ENCODE results near the gene PADI4. TPM values are rescaled to one million over a fixed set of nuclear protein-coding genes. Genes with fewer than 3 reads are reported as not detected.
A peak's percentile ranks its signal among the peaks of the same experiment; 100 is the strongest.
"Not testable (repeated sequence)": the region's sequence is repeated elsewhere in the genome, so short reads cannot be mapped to it uniquely, and the experiment has no call there.

The PADI4 gene
- total and polyA plus RNA-seq, 3 experiments from 2014 or later = 0.26 to 2.0 (median 0.27) TPM

DNA sequence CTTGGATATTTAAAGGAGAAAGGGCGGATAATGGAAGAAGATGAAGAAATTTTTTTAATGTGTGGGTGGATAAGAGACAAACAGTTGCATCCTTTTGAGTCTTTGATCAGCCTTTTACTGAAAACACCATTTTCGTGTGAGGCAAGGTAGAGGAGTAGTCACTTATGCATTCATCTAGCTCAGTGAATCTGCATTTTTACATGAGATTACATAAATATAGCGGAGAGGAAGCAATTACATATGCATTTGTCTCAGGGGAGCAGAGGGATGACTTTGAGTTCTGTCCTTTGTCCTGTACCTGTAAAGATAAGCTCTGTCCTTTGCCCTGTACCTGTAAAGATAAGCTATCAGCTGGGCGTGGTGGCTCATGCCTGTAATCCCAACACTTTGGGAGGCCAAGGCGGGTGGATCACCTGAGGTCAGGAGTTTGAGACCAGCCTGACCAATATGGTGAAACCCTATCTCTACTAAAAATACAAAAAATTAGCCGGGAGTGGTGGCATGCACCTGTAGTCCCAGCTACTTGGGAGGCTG, 13.9 kb downstream of the PADI4 start:
- H3K9me3 Mint-ChIP-seq; H3K36me3 Mint-ChIP-seq; H3K4me3 Mint-ChIP-seq; H3K4me3 ChIP-seq (ENCODE audit: low read length); H3K27ac ChIP-seq (ENCODE audit: low read depth, low read length); H3K4me1 Mint-ChIP-seq; POLR2A ChIA-PET; H3K9me3 ChIP-seq (ENCODE audit: low read length); CTCF ChIA-PET; H3K27me3 ChIP-seq (ENCODE audit: insufficient read depth, low read length, poor library complexity, severe bottlenecking); H3K36me3 ChIP-seq (ENCODE audit: insufficient read depth, low read length); DNase-seq; H3K4me1 ChIP-seq (ENCODE audit: insufficient read depth, low read length): not testable (repeated sequence)
- Mint-ChIP-seq H3K27me3 (peaks cover 7 to 20% of the 10 kb centered on the region in 2 donors), H3K27ac (peak overlapping the region in 1 of 8 donors; percentile 62)

DNA sequence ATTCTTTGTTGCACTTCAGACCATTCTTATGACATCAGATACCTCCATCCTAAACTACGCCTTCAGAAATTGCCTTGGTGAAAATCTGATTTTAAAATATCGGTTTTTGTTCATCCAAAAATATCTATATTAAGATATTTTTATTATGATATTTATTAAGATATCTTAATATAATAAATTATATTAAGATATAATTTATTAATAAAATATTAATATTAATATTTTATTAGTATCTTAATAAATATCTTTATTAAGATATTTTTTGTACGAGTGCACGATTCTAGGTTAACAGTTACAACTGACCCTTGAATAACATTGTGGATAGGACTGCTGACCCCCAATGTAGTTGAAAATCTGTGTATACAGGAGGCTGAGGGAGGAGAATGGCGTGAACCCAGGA, 20.9 kb downstream of the PADI4 start:
- Histone ChIP-seq H3K27me3 (ENCODE audit: insufficient read depth, low read length, poor library complexity, severe bottlenecking) (no peaks in the 10 kb centered on the region), H3K27ac (ENCODE audit: low read depth, low read length) (no peak overlapping the region), H3K36me3 (ENCODE audit: insufficient read depth, low read length) (no peaks in the 10 kb centered on the region), H3K4me3 (ENCODE audit: low read length) (no peak overlapping the region), H3K9me3 (ENCODE audit: low read length) (no peaks in the 10 kb centered on the region), H3K4me1 (ENCODE audit: insufficient read depth, low read length) (no peaks in the 10 kb centered on the region)
- ChIA-PET POLR2A (no interaction called here), CTCF (no interaction called here)
- Mint-ChIP-seq H3K36me3 (no peaks in the 10 kb centered on the region), H3K27me3 (peaks cover 36 to 46% of the 10 kb centered on the region in 2 donors), H3K27ac (no peak overlapping the region), H3K4me3 (no peak overlapping the region), H3K4me1 (no peaks in the 10 kb centered on the region), H3K9me3 (peaks cover 0 to 6% (median 0%) of the 10 kb centered on the region in 5 donors)
- no peak for DNase-seq

DNA sequence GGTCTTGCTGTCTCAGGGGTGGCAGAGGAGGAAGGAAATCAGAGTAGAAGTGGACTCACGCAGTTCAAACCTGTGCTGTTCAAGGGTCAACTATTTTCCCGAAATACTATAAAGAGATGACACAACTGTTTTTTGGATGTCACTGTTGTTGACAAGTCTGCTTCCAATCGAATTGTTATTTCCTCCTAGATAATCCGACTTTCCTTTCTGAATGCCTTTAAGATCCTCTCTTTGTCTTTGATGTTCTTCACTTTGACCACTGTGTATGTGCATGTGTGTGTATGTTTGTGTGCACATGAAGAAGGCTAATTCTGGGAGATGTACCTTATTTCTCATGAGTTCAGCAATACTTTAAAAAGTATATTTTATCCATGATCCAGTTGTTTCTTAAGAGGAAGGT, 21.6 kb downstream of the PADI4 start:
- peak overlapping the region in 1 of 8 donors; percentile 59 for H3K27ac Mint-ChIP-seq
- H3K27me3 ChIP-seq (ENCODE audit: insufficient read depth, low read length, poor library complexity, severe bottlenecking) = no peaks in the 10 kb centered on the region
- H3K4me3 Mint-ChIP-seq = no peak overlapping the region
- DNase-seq = no peak
- CTCF ChIA-PET = no interaction called here
- no peaks in the 10 kb centered on the region for H3K4me1 ChIP-seq (ENCODE audit: insufficient read depth, low read length)
- H3K9me3 ChIP-seq (ENCODE audit: low read length) = no peaks in the 10 kb centered on the region
- peaks cover 35 to 50% of the 10 kb centered on the region in 2 donors for H3K27me3 Mint-ChIP-seq
- H3K36me3 ChIP-seq (ENCODE audit: insufficient read depth, low read length) = no peaks in the 10 kb centered on the region
- peaks cover 0 to 6% (median 0%) of the 10 kb centered on the region in 5 donors for H3K9me3 Mint-ChIP-seq
- H3K27ac ChIP-seq (ENCODE audit: low read depth, low read length) = no peak overlapping the region
- H3K4me3 ChIP-seq (ENCODE audit: low read length) = no peak overlapping the region
- H3K36me3 Mint-ChIP-seq = no peaks in the 10 kb centered on the region
- POLR2A ChIA-PET = no interaction called here
- H3K4me1 Mint-ChIP-seq = no peaks in the 10 kb centered on the region

DNA sequence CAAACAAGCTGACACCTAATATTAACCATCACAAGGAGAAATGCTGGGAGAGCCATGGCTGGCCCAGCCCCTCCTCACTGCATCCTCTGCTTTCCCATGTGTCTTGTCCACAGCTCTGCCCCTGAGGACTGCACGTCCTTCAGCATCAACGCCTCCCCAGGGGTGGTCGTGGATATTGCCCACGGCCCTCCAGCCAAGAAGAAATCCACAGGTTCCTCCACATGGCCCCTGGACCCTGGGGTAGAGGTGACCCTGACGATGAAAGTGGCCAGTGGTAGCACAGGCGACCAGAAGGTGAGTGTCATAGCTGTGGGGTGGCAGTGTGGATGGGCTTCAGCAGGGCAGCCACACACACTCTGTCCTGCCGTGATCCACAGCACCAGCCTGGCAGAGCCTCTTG, 22.9 kb downstream of the PADI4 start:
- CTCF ChIA-PET = no interaction called here
- no peak overlapping the region for H3K4me3 Mint-ChIP-seq
- peaks cover 0 to 6% (median 0%) of the 10 kb centered on the region in 5 donors for H3K9me3 Mint-ChIP-seq
- peaks cover 33 to 52% of the 10 kb centered on the region in 2 donors for H3K27me3 Mint-ChIP-seq
- no peaks in the 10 kb centered on the region for H3K9me3 ChIP-seq (ENCODE audit: low read length)
- no peaks in the 10 kb centered on the region for H3K27me3 ChIP-seq (ENCODE audit: insufficient read depth, low read length, poor library complexity, severe bottlenecking)
- H3K4me1 ChIP-seq (ENCODE audit: insufficient read depth, low read length) = no peaks in the 10 kb centered on the region
- DNase-seq = no peak
- POLR2A ChIA-PET = no interaction called here
- H3K4me3 ChIP-seq (ENCODE audit: low read length) = no peak overlapping the region
- no peaks in the 10 kb centered on the region for H3K36me3 ChIP-seq (ENCODE audit: insufficient read depth, low read length)
- no peak overlapping the region for H3K27ac ChIP-seq (ENCODE audit: low read depth, low read length)
- no peaks in the 10 kb centered on the region for H3K4me1 Mint-ChIP-seq
- no peaks in the 10 kb centered on the region for H3K36me3 Mint-ChIP-seq
- no peak overlapping the region for H3K27ac Mint-ChIP-seq

GRCh38 chr1:17333081-17333480, 25.1 kb downstream of the PADI4 start:
- H3K4me1 ChIP-seq (ENCODE audit: insufficient read depth, low read length) = no peaks in the 10 kb centered on the region
- Mint-ChIP-seq H3K4me3 (no peak overlapping the region), H3K9me3 (peaks cover 0 to 6% (median 0%) of the 10 kb centered on the region in 5 donors), H3K27me3 (peaks cover 34 to 63% of the 10 kb centered on the region in 2 donors), H3K27ac (no peak overlapping the region), H3K4me1 (peaks cover 0 to 5% (median 0%) of the 10 kb centered on the region in 3 donors), H3K36me3 (no peaks in the 10 kb centered on the region)
- H3K36me3 ChIP-seq (ENCODE audit: insufficient read depth, low read length) = no peaks in the 10 kb centered on the region
- no peak overlapping the region for H3K27ac ChIP-seq (ENCODE audit: low read depth, low read length)
- no peak overlapping the region for H3K4me3 ChIP-seq (ENCODE audit: low read length)
- no peak for DNase-seq
- ChIA-PET POLR2A (no interaction called here), CTCF (no interaction called here)
- no peaks in the 10 kb centered on the region for H3K9me3 ChIP-seq (ENCODE audit: low read length)
- H3K27me3 ChIP-seq (ENCODE audit: insufficient read depth, low read length, poor library complexity, severe bottlenecking) = no peaks in the 10 kb centered on the region

DNA sequence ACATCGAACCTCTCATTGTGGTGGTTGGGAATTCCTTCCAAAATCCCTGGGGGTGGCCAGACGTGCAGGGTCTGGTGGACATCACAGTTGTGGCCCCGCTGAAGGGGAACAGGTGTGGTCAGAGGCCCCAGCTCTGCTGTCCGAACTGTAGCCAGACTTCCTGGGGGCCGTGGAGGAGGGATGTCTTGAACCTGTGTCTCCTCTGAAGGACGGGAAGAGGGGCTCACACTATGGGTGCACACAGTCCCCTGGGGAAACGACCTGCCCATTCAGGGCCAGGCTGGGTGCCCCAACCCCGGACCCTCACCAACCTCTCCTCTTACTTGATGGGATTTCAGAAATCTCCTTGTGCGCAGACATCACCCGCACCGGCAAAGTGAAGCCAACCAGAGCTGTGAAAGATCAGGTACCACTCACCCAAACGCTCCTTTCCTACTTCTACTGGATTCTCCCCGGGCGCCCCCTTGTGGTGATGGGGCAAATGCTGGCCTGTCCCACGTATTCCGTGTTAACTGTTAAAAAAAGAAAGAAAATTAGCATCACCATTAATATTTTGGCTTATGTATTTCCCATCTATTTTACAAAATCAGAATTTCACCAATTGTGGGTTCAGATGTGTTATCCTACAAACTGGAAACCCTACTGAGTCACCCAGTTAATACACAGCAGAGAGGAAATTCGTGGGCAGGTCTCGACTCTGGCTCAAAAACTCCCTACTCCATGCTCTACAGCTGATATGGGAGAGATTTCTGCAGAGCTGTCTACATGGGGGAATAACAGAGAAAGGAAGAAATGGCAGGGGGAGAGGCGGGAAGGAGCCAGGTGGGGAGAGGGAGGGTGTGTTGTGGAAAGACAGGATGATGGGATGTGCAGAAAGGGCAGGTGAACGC, 28.1 kb downstream of the PADI4 start:
- Mint-ChIP-seq H3K4me3 (no peak overlapping the region), H3K27me3 (peaks cover 24 to 46% of the 10 kb centered on the region in 2 donors), H3K9me3 (peaks cover 0 to 6% (median 0%) of the 10 kb centered on the region in 5 donors), H3K36me3 (no peaks in the 10 kb centered on the region), H3K4me1 (peaks cover 0 to 5% (median 0%) of the 10 kb centered on the region in 3 donors), H3K27ac (no peak overlapping the region)
- Histone ChIP-seq H3K36me3 (ENCODE audit: insufficient read depth, low read length) (no peaks in the 10 kb centered on the region), H3K27me3 (ENCODE audit: insufficient read depth, low read length, poor library complexity, severe bottlenecking) (no peaks in the 10 kb centered on the region), H3K4me3 (ENCODE audit: low read length) (no peak overlapping the region), H3K4me1 (ENCODE audit: insufficient read depth, low read length) (no peaks in the 10 kb centered on the region), H3K27ac (ENCODE audit: low read depth, low read length) (no peak overlapping the region), H3K9me3 (ENCODE audit: low read length) (no peaks in the 10 kb centered on the region)
- ChIA-PET POLR2A (no interaction called here), CTCF (interaction anchor here (1.0 to 1.3 kb wide), 2 partner anchors 15 to 17 kb away, joined by 3 read pairs; no protein-coding TSS in a partner anchor)
- DNase-seq = peak; percentile 5 to 57 (median 34)

GRCh38 chr1:17338706-17339493, 30.9 kb downstream of the PADI4 start:
- no peak overlapping the region for H3K27ac ChIP-seq (ENCODE audit: low read depth, low read length)
- H3K4me1 ChIP-seq (ENCODE audit: insufficient read depth, low read length) = no peaks in the 10 kb centered on the region
- ChIA-PET POLR2A (no interaction called here), CTCF (no interaction called here)
- H3K36me3 ChIP-seq (ENCODE audit: insufficient read depth, low read length) = no peaks in the 10 kb centered on the region
- Mint-ChIP-seq H3K4me3 (no peak overlapping the region), H3K9me3 (peaks cover 0 to 4% (median 3%) of the 10 kb centered on the region in 5 donors), H3K27ac (no peak overlapping the region), H3K27me3 (peaks cover 14 to 36% of the 10 kb centered on the region in 2 donors), H3K36me3 (no peaks in the 10 kb centered on the region), H3K4me1 (peaks cover 0 to 5% (median 0%) of the 10 kb centered on the region in 3 donors)
- H3K4me3 ChIP-seq (ENCODE audit: low read length) = no peak overlapping the region
- H3K9me3 ChIP-seq (ENCODE audit: low read length) = no peaks in the 10 kb centered on the region
- no peaks in the 10 kb centered on the region for H3K27me3 ChIP-seq (ENCODE audit: insufficient read depth, low read length, poor library complexity, severe bottlenecking)
- DNase-seq = no peak

DNA sequence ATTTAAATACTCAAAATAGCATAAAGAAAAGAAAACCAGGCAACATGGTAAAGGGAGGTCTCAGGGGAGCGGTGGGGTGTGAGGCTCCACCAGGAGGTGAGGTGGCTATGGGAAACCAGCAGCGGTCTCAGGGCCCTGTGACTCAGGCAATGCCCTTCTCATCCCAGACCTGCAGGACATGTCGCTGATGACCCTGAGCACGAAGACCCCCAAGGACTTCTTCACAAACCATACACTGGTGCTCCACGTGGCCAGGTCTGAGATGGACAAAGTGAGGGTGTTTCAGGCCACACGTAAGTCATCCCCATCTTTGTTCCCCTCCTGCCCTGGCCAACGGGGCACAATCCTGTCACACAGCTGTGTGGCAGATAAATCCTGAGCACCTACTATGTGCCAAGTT, 31.5 kb downstream of the PADI4 start:
- no peaks in the 10 kb centered on the region for H3K27me3 ChIP-seq (ENCODE audit: insufficient read depth, low read length, poor library complexity, severe bottlenecking)
- H3K36me3 ChIP-seq (ENCODE audit: insufficient read depth, low read length) = no peaks in the 10 kb centered on the region
- ChIA-PET POLR2A (no interaction called here), CTCF (no interaction called here)
- DNase-seq = no peak
- Mint-ChIP-seq H3K27me3 (peaks cover 14 to 33% of the 10 kb centered on the region in 2 donors), H3K4me3 (no peak overlapping the region), H3K36me3 (no peaks in the 10 kb centered on the region), H3K27ac (no peak overlapping the region), H3K9me3 (peaks cover 0 to 7% (median 6%) of the 10 kb centered on the region in 5 donors), H3K4me1 (peaks cover 0 to 5% (median 0%) of the 10 kb centered on the region in 3 donors)
- H3K4me1 ChIP-seq (ENCODE audit: insufficient read depth, low read length) = no peaks in the 10 kb centered on the region
- no peaks in the 10 kb centered on the region for H3K9me3 ChIP-seq (ENCODE audit: low read length)
- no peak overlapping the region for H3K4me3 ChIP-seq (ENCODE audit: low read length)
- no peak overlapping the region for H3K27ac ChIP-seq (ENCODE audit: low read depth, low read length)
